ENCODE data around the gene TTLL8. TPM values are rescaled to one million over a fixed set of nuclear protein-coding genes. Genes with fewer than 3 reads are reported as not detected.
"Not testable (repeated sequence)": the region's sequence is repeated elsewhere in the genome, so short reads cannot be mapped to it uniquely, and the experiment has no call there.

The TTLL8 gene
- total RNA-seq, 2 experiments from 2014 or later: not detected

- peaks cover 3% of the 10 kb centered on the region for H3K27me3 Mint-ChIP-seq (ENCODE audit: low read depth)
- peaks cover 4% of the 10 kb centered on the region for H3K9me3 Mint-ChIP-seq (ENCODE audit: insufficient read depth)
- H3K4me1 Mint-ChIP-seq (ENCODE audit: low read depth): peaks cover 1% of the 10 kb centered on the region
- POLR2A ChIA-PET: no interaction called here
- CTCF ChIA-PET: interaction anchor here (0.8 to 4.2 kb wide), 4 partner anchors 8 to 38 kb away, joined by 3 to 23 read pairs (median 6); no protein-coding TSS in a partner anchor
- H3K36me3 Mint-ChIP-seq (ENCODE audit: low read depth): no peaks in the 10 kb centered on the region
- DNase-seq (no peak), ATAC-seq (no peak)
- no peak overlapping the region for H3K4me3 Mint-ChIP-seq
- H3K27ac Mint-ChIP-seq: no peak overlapping the region
Observed at GRCh38 chr22:49991907-49992533, 66.1 kb downstream of the TTLL8 start.

DNA sequence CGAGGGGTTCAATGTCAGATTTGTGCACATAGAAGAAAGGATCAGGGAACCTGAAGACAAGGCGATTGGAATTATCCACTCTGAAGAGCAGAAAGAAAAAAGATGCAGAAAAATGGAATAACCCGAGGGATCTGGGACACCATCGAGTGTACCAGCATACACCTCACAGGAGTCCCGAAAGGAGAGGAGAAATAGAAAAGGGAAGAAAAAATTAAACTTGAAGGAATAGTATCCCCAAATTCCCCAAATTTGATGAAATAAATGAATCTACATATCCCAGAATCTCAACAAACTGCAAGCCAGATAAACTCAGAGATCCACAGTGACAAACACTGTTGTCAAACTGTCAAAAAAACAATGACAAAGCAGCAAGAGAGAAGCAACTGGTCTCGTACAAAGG is 66.9 kb downstream of the TTLL8 start:
- H3K4me1 Mint-ChIP-seq (ENCODE audit: low read depth): no peaks in the 10 kb centered on the region
- peaks cover 11% of the 10 kb centered on the region for H3K9me3 Mint-ChIP-seq (ENCODE audit: insufficient read depth)
- POLR2A ChIA-PET: no interaction called here
- H3K27ac Mint-ChIP-seq: no peak overlapping the region
- DNase-seq: no peak
- peaks cover 9% of the 10 kb centered on the region for H3K27me3 Mint-ChIP-seq (ENCODE audit: low read depth)
- CTCF ChIA-PET: interaction anchor here (0.9 to 4.2 kb wide), 2 partner anchors 39 to 60 kb away, joined by 3 to 23 read pairs; no protein-coding TSS in a partner anchor
- H3K36me3 Mint-ChIP-seq (ENCODE audit: low read depth): peaks cover 2% of the 10 kb centered on the region
- no peak overlapping the region for H3K4me3 Mint-ChIP-seq
- no peak for ATAC-seq

DNA sequence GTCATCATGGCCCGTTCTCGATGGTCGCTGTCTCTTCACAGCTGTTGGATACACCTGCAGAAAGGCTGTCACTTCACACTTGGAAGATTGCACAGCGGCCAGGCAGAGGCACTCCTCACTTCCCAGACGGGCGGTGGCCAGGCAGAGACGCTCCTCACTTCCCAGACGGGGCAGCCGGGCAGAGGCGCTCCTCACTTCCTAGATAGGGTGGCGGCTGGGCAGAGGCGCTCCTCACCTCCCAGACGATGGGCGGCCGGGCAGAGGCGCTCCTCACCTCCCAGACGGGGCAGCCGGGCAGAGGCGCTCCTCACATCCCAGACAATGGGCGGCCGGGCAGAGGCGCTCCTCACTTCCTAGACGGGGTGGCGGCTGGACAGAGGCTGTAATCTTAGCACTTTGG is 68.3 kb downstream of the TTLL8 start:
- H3K27ac Mint-ChIP-seq; ATAC-seq; H3K4me3 Mint-ChIP-seq; H3K4me1 Mint-ChIP-seq (ENCODE audit: low read depth); H3K36me3 Mint-ChIP-seq (ENCODE audit: low read depth); DNase-seq; CTCF ChIA-PET; POLR2A ChIA-PET: not testable (repeated sequence)
- peaks cover 19% of the 10 kb centered on the region for H3K9me3 Mint-ChIP-seq (ENCODE audit: insufficient read depth)
- H3K27me3 Mint-ChIP-seq (ENCODE audit: low read depth): peaks cover 23% of the 10 kb centered on the region

GRCh38 chr22:49986325-49986724 is 71.8 kb downstream of the TTLL8 start:
- Mint-ChIP-seq H3K9me3 (ENCODE audit: insufficient read depth) (peaks cover 19% of the 10 kb centered on the region), H3K27ac (no peak overlapping the region), H3K4me3 (no peak overlapping the region), H3K27me3 (ENCODE audit: low read depth) (peaks cover 33% of the 10 kb centered on the region), H3K36me3 (ENCODE audit: low read depth) (peaks cover 11% of the 10 kb centered on the region), H3K4me1 (ENCODE audit: low read depth) (no peaks in the 10 kb centered on the region)
- DNase-seq: no peak
- ATAC-seq: no peak
- ChIA-PET POLR2A (no interaction called here), CTCF (no interaction called here)

DNA sequence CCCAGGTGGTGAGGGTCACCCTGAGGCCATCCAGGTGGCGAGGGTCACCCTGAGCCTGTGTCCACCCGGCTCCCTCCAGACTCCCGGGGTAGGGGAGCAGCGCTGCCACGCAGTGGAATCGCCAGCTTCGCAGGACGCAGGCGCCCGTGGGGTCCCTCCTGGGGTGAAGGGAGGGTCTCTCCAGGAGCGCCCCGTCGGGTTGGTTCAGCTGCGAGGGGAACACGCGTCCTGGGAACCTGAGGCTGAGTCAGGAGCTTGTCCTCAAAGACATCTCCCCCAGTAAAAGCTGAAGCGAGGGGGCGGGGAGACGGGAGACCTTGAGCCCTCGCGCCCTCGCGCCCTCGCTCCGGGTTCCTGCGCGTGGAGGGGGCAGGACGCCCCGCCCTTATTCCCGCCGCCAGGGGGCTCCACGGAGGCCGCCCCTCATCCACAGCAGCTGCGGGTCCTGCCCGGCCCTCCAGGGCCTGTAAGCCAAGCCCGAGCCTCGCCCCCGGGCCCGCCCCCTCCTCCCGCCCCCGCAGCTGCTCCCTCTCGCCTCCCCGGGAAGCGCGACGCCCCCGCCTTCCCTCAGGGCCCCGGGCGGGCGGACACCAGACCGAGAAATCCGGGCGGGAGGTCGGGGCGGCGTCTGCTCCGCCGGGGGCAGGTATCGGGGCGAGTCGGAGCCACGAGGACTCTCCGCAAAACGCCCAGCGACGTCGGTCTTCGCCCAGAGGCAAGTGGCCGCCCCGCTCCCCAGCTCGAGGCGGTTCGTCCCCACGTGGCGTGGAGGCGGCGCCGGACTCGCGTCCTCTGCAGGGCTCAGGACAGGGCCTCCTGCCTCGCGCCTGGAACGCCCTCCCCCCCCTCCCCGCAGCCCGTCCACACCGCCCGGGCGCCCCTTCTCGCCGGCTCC is 74.7 kb downstream of the TTLL8 start:
- Mint-ChIP-seq H3K4me3 (no peak overlapping the region), H3K27me3 (ENCODE audit: low read depth) (peaks cover 30% of the 10 kb centered on the region), H3K27ac (no peak overlapping the region), H3K9me3 (ENCODE audit: insufficient read depth) (peaks cover 27% of the 10 kb centered on the region), H3K36me3 (ENCODE audit: low read depth) (peaks cover 13% of the 10 kb centered on the region), H3K4me1 (ENCODE audit: low read depth) (no peaks in the 10 kb centered on the region)
- ChIA-PET CTCF (interaction anchor here (1.2 to 2.2 kb wide), 3 partner anchors 9 to 47 kb away, joined by 3 to 7 read pairs (median 4); no protein-coding TSS in a partner anchor), POLR2A (no interaction called here)
- ATAC-seq (no peak), DNase-seq (no peak)

DNA sequence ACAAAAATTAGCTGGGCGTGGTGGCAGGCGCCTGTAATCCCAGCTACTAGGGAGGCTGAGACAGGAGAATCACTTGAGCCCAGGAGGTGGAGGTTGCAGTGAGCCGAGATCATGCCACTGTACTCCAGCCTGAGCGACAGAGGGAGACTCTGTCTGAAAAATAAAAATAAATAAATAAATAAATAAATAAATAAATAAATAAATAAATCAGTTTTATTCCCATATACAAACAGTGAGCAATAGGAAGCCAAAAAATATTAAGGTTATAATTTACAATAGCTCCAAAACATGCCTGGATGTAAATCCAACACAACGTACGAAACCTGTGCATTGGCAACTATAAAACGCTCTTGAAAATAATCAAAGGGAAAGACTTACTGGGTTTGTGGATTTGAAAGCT is 76.3 kb downstream of the TTLL8 start:
- CTCF ChIA-PET: interaction anchor here (0.8 kb wide), 1 partner anchor 49 kb away, joined by 5 read pairs; no protein-coding TSS in a partner anchor
- H3K27ac Mint-ChIP-seq; H3K4me1 Mint-ChIP-seq (ENCODE audit: low read depth); ATAC-seq; POLR2A ChIA-PET; DNase-seq; H3K4me3 Mint-ChIP-seq: not testable (repeated sequence)
- peaks cover 30% of the 10 kb centered on the region for H3K27me3 Mint-ChIP-seq (ENCODE audit: low read depth)
- H3K36me3 Mint-ChIP-seq (ENCODE audit: low read depth): peaks cover 13% of the 10 kb centered on the region
- peaks cover 25% of the 10 kb centered on the region for H3K9me3 Mint-ChIP-seq (ENCODE audit: insufficient read depth)

GRCh38 chr22:49979587-49980264 is 78.4 kb downstream of the TTLL8 start:
- ChIA-PET CTCF (interaction anchor here (0.7 to 2.8 kb wide), 5 partner anchors 13 to 212 kb away, joined by 3 to 10 read pairs (median 4); no protein-coding TSS in a partner anchor), POLR2A (no interaction called here)
- no peak for ATAC-seq
- peaks cover 9% of the 10 kb centered on the region for H3K27me3 Mint-ChIP-seq (ENCODE audit: low read depth)
- H3K9me3 Mint-ChIP-seq (ENCODE audit: insufficient read depth): peaks cover 12% of the 10 kb centered on the region
- no peak overlapping the region for H3K4me3 Mint-ChIP-seq
- H3K27ac Mint-ChIP-seq: no peak overlapping the region
- peak; percentile 46 for DNase-seq
- H3K4me1 Mint-ChIP-seq (ENCODE audit: low read depth): peaks cover 14% of the 10 kb centered on the region
- H3K36me3 Mint-ChIP-seq (ENCODE audit: low read depth): peaks cover 4% of the 10 kb centered on the region

GRCh38 chr22:49977578-49977977 is 80.5 kb downstream of the TTLL8 start:
- H3K27ac Mint-ChIP-seq: no peak overlapping the region
- DNase-seq: no peak
- peaks cover 12% of the 10 kb centered on the region for H3K9me3 Mint-ChIP-seq (ENCODE audit: insufficient read depth)
- ChIA-PET POLR2A (interaction anchor here (1.8 kb wide), 1 partner anchor 16 kb away, joined by 4 read pairs; no protein-coding TSS in a partner anchor), CTCF (interaction anchor here (1.2 to 2.8 kb wide), 2 partner anchors 53 kb away, joined by 3 to 10 read pairs; no protein-coding TSS in a partner anchor)
- no peak for ATAC-seq
- peaks cover 2% of the 10 kb centered on the region for H3K27me3 Mint-ChIP-seq (ENCODE audit: low read depth)
- no peak overlapping the region for H3K4me3 Mint-ChIP-seq
- peaks cover 14% of the 10 kb centered on the region for H3K4me1 Mint-ChIP-seq (ENCODE audit: low read depth)
- H3K36me3 Mint-ChIP-seq (ENCODE audit: low read depth): peaks cover 2% of the 10 kb centered on the region

DNA sequence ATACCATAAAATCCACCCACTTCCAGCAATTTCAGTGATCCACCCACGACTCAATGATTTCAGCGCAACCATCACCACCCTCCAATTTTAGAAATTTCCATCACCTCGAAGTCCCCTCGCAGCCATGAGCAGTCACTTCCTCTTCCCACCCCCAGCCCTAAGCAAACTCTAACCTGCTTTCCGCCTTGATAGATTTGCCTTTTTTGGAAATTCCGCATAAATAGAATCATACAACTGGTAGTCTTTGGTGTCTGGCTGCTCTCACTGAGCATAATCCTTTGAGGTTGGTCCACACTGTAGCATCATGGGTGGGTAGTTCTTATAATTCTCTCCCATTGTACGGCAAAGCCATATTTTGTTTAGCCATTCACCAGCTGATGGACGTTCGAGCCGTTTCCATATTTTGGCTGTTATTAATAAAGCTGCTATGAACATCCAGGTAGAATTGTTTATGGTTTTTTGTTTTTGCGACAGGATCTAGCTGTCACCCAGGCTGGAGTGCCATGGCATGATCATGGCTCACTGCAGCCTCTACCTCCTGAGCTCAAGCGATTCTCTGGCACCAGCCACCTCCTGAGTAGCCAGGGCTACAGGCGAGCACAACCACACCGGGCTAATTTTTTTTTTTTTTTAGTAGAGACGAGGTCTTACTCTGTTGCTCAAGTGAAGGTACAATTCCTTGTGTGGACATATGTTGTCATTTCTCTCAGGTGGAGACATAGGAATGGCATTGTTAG is 81.5 kb downstream of the TTLL8 start:
- CTCF ChIA-PET: interaction anchor here (1.1 to 1.2 kb wide), 2 partner anchors 17 to 54 kb away, joined by 3 read pairs; no protein-coding TSS in a partner anchor
- Mint-ChIP-seq H3K27ac (peak overlapping the region; percentile 34), H3K36me3 (ENCODE audit: low read depth) (peaks cover 2% of the 10 kb centered on the region), H3K27me3 (ENCODE audit: low read depth) (no peaks in the 10 kb centered on the region), H3K4me3 (no peak overlapping the region), H3K4me1 (ENCODE audit: low read depth) (peaks cover 14% of the 10 kb centered on the region), H3K9me3 (ENCODE audit: insufficient read depth) (peaks cover 12% of the 10 kb centered on the region)
- peak; percentile 44 for DNase-seq
- peak; percentile 38 for ATAC-seq
- POLR2A ChIA-PET: interaction anchor here (0.6 to 1.8 kb wide), 2 partner anchors 15 to 209 kb away, joined by 3 to 4 read pairs; partner anchors contain the start of gene TRABD

- Mint-ChIP-seq H3K36me3 (ENCODE audit: low read depth) (peaks cover 2% of the 10 kb centered on the region), H3K9me3 (ENCODE audit: insufficient read depth) (peaks cover 9% of the 10 kb centered on the region), H3K4me3 (no peak overlapping the region), H3K27me3 (ENCODE audit: low read depth) (no peaks in the 10 kb centered on the region), H3K4me1 (ENCODE audit: low read depth) (peaks cover 17% of the 10 kb centered on the region), H3K27ac (peak overlapping the region; percentile 59)
- DNase-seq (peak; percentile 39), ATAC-seq (peak; percentile 45)
- ChIA-PET CTCF (interaction anchor here (1.1 kb wide), 1 partner anchor 18 kb away, joined by 3 read pairs; no protein-coding TSS in a partner anchor), POLR2A (interaction anchor here (1.8 kb wide), 1 partner anchor 14 kb away, joined by 4 read pairs; no protein-coding TSS in a partner anchor)
Observed at GRCh38 chr22:49975543-49976389, 82.3 kb downstream of the TTLL8 start.
